GM23338 (cell line): ENCODE measurements around the gene MCC. TPM values are rescaled to one million over a fixed set of nuclear protein-coding genes. Genes with fewer than 3 reads are reported as not detected.

Experiments
- ATAC-seq: fragments of 200-7000 bp; cut with Tn5 transposase; 3 replicates; pipeline ENCODE4 v1.9.1; 2020
- DNase-seq: peaks from one replicate; pipeline ENCODE4 v3.0.0-alpha.2; 2015; ENCODE audit warnings: low spot score
- H2AFZ ChIP-seq: fragments of 200-600 bp; sonication (generic); 2 replicates; pipeline ENCODE4 v1.8.0; 2016; ENCODE audit warnings: antibody characterized with exemption, mild to moderate bottlenecking, moderate library complexity
- H3F3A ChIP-seq: fragments of 200-600 bp; sonication (generic); replicated peaks from 2 replicates; pipeline ENCODE4 v1.8.0; 2017; ENCODE audit warnings: antibody characterized with exemption, mixed run types, low read depth
- H3K27ac ChIP-seq: fragments of 200-600 bp; sonication (generic); 2 replicates; pipeline ENCODE4 v1.6.1; 2016; ENCODE audit warnings: low read depth
- H3K27me3 ChIP-seq: fragments of 200-600 bp; sonication (generic); 2 replicates; pipeline ENCODE4 v1.8.0; 2016; ENCODE audit warnings: mild to moderate bottlenecking, mixed run types, moderate library complexity; ENCODE audit not compliant: insufficient read depth
- H3K36me3 ChIP-seq: fragments of 200-600 bp; sonication (generic); 2 replicates; pipeline ENCODE4 v1.8.0; 2016; ENCODE audit warnings: mild to moderate bottlenecking; ENCODE audit not compliant: insufficient read depth
- H3K4me1 ChIP-seq: fragments of 200-600 bp; sonication (generic); 2 replicates; pipeline ENCODE4 v1.8.0; 2016; ENCODE audit warnings: mild to moderate bottlenecking, moderate library complexity; ENCODE audit not compliant: insufficient read depth
- H3K4me2 ChIP-seq: fragments of 200-600 bp; sonication (generic); 2 replicates; pipeline ENCODE4 v1.7.1; 2017; ENCODE audit warnings: mixed run types
- H3K4me3 ChIP-seq: fragments of 200-600 bp; sonication (generic); 2 replicates; pipeline ENCODE4 v1.6.1; 2016; ENCODE audit warnings: mixed run types
- H3K79me2 ChIP-seq: fragments of 200-600 bp; sonication (generic); replicated peaks from 2 replicates; pipeline ENCODE4 v1.8.0; 2017; ENCODE audit warnings: mild to moderate bottlenecking; ENCODE audit not compliant: insufficient read depth
- H3K9me2 ChIP-seq: fragments of 200-600 bp; sonication (generic); 2 replicates; pipeline ENCODE4 v1.8.0; 2017; ENCODE audit not compliant: insufficient read depth
- H4K20me1 ChIP-seq: fragments of 200-600 bp; sonication (generic); replicated peaks from 2 replicates; pipeline ENCODE4 v1.8.0; 2017; ENCODE audit warnings: mild to moderate bottlenecking; ENCODE audit not compliant: insufficient read depth
- H3K27ac Mint-ChIP-seq: 2 replicates; pipeline ENCODE4 v1.8.0; 2020; ENCODE audit warnings: inconsistent platforms, mild to moderate bottlenecking, moderate library complexity, mixed read lengths
- H3K27me3 Mint-ChIP-seq: 3 replicates; pipeline ENCODE4 v1.8.0; 2022; ENCODE audit warnings: low read depth, mild to moderate bottlenecking, moderate library complexity, mixed read lengths, inconsistent platforms; ENCODE audit not compliant: insufficient read depth, poor library complexity
- H3K36me3 Mint-ChIP-seq: 3 replicates; pipeline ENCODE4 v1.8.0; 2021; ENCODE audit warnings: low read depth, mild to moderate bottlenecking, inconsistent platforms, moderate library complexity, mixed read lengths
- H3K4me1 Mint-ChIP-seq: 3 replicates; pipeline ENCODE4 v1.8.0; 2020; ENCODE audit warnings: mild to moderate bottlenecking, inconsistent platforms, mixed read lengths
- H3K4me3 Mint-ChIP-seq: 3 replicates; pipeline ENCODE4 v1.8.0; 2021; ENCODE audit warnings: moderate library complexity, mild to moderate bottlenecking, inconsistent platforms, mixed read lengths
- H3K9me3 Mint-ChIP-seq: 3 replicates; pipeline ENCODE4 v1.8.0; 2020; ENCODE audit warnings: moderate library complexity, mild to moderate bottlenecking, inconsistent platforms, mixed read lengths
- ETS1 ChIP-seq: IDR thresholded peaks from 2 replicates; pipeline ENCODE4 v1.6.1; 2016; ENCODE audit warnings: antibody characterized with exemption
- EZH2phosphoT487 ChIP-seq: fragments of 200-600 bp; sonication (generic); IDR thresholded peaks from one replicate; pipeline ENCODE4 v1.8.1; 2018; ENCODE audit warnings: antibody characterized with exemption; ENCODE audit not compliant: unreplicated experiment
- ZNF331 ChIP-seq: fragments of 250-450 bp; sonication (Bioruptor Pico); IDR thresholded peaks from 2 replicates; pipeline ENCODE4 v1.5.0; 2020; ENCODE audit warnings: low read depth, mild to moderate bottlenecking, moderate library complexity
- ZNF462 ChIP-seq: fragments of 250-450 bp; sonication (Bioruptor Pico); IDR thresholded peaks from 2 replicates; pipeline ENCODE4 v1.5.0; 2020; ENCODE audit warnings: mild to moderate bottlenecking, moderate library complexity
- polyA plus RNA-seq: library from polyadenylated mRNA; unstranded; fragments of >200 nt; fragmentation: Nextera tagmentation; extraction: Ambion mirVana; gene quantifications from 2 replicates; pipeline ENCODE4 v1.2.1, GENCODE V29; 2016
- total RNA-seq: library from RNA; depleted of rRNA; stranded (reverse); fragments of >200 nt; shearing (Covaris generic); gene quantifications from 2 replicates; pipeline ENCODE4 v1.2.3, GENCODE V29; 2014

Gene MCC
- total and polyA plus RNA-seq, 2 experiments from 2014 or later: 3.8 to 10.1 TPM

DNA sequence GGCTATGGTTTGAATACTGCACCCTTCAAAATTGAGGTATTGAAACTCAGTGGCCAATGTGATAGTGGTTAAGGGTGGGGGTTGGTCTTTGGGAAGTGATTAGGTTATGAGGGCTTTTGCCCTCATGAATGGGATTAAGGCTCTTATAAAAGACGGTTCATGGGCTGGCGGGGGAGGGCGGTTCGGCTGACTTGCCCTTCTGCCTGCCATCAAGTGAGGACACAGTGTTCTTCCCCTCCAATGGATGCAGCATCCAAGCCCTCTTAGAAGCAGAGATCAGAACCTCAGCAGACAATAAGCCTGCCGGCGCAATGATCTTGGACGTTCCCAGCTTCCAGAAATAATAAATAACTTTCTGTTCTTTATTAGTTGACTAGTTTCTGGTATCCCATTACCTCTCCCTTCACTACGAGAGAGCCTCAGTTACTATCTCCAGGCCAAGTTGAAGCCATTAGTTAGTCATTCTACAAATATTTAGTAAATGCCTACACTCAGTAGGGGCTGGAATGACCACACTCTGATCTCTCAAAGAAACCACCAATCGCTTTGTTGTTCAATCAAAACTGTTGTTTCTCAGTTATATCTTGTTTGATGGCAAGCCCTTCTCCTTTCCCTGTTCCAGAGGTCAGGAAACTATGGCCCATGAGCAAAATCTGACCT lies 272.7 kb downstream of the MCC start (continued):
- no peak for TF ChIP-seq ZNF462 (CRISPR knock-in tag)
- no peak for TF ChIP-seq ZNF331 (CRISPR knock-in tag)
- TF ChIP-seq ETS1: no peak
- no peak for TF ChIP-seq EZH2phosphoT487

DNA sequence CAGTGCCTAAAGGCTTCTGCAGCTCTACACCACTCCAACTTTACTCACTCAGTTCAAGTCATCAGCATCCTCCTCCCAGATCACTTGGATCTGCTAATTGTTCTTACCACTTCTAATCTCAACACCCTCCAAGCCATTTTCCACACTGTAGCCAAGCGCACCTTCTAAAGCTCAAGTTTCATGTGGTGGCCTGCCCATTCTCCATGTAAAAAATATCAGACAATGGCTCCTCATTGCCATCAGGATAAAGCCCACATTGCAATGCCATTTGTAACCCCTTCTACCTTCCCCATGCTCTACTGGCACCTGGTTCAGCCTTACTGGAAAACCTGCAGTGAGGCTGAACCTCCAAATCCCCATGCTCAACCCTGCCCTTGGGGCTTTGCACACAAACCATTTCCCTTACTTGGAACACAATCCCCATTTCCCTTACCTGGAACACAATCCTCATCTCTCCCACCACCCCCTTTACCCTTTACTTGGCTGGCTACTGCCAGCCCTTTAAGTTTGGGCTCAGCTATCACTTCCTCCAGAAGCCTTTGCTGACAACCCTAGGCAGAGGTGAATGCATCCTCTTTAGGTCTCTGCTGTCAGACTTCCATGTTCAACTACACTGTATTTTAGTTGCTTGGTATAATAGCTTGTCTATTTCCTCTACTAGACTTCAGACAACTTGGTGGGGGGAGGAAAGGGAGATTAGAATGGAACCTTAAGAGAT lies 273.5 kb downstream of the MCC start:
- peaks cover 3% of the 10 kb centered on the region for H3K27me3 Mint-ChIP-seq
- peaks cover 30% of the 10 kb centered on the region for H3K4me1 Mint-ChIP-seq
- Histone ChIP-seq H3K27ac (no peak overlapping the region), H3K79me2 (no peaks in the 10 kb centered on the region), H3K4me2 (no peak overlapping the region), H4K20me1 (no peaks in the 10 kb centered on the region), H3F3A (no peaks in the 10 kb centered on the region), H3K9me2 (no peaks in the 10 kb centered on the region; the same call in 1 of the 2 replicates), H3K36me3 (no peaks in the 10 kb centered on the region), H3K27me3 (no peaks in the 10 kb centered on the region), H3K4me3 (no peak overlapping the region), H3K4me1 (peaks cover 50% of the 10 kb centered on the region), H2AFZ (no peak overlapping the region)
- H3K36me3 Mint-ChIP-seq: no peaks in the 10 kb centered on the region; the same call in 2 of the 3 replicates
- DNase-seq (no peak), ATAC-seq (no peak)
- no peaks in the 10 kb centered on the region for H3K9me3 Mint-ChIP-seq
- no peak overlapping the region for H3K4me3 Mint-ChIP-seq
- H3K27ac Mint-ChIP-seq: no peak overlapping the region
- TF ChIP-seq ETS1 (no peak), ZNF462 (CRISPR knock-in tag) (no peak), ZNF331 (CRISPR knock-in tag) (no peak)
